LNCAP (cell line): ENCODE results near the gene MTTP.

Source experiments
- TF ChIP-seq, protein P1 (sequence below): fragments of 450-650 bp; IDR thresholded peaks from 2 replicates; pipeline ENCODE4 v1.5.1; 2017; ENCODE audit warnings: mild to moderate bottlenecking

MTTP gene

GRCh38 chr4:99630857-99631360 is 56.3 kb downstream of the MTTP start:
- TF ChIP-seq, protein P1, sequence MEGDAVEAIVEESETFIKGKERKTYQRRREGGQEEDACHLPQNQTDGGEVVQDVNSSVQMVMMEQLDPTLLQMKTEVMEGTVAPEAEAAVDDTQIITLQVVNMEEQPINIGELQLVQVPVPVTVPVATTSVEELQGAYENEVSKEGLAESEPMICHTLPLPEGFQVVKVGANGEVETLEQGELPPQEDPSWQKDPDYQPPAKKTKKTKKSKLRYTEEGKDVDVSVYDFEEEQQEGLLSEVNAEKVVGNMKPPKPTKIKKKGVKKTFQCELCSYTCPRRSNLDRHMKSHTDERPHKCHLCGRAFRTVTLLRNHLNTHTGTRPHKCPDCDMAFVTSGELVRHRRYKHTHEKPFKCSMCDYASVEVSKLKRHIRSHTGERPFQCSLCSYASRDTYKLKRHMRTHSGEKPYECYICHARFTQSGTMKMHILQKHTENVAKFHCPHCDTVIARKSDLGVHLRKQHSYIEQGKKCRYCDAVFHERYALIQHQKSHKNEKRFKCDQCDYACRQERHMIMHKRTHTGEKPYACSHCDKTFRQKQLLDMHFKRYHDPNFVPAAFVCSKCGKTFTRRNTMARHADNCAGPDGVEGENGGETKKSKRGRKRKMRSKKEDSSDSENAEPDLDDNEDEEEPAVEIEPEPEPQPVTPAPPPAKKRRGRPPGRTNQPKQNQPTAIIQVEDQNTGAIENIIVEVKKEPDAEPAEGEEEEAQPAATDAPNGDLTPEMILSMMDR, result no peak

GRCh38 chr4:99633772-99634171 is 59.1 kb downstream of the MTTP start:
- TF ChIP-seq, protein P1, result no peak

- TF ChIP-seq, protein P1, result no peak
Observed at GRCh38 chr4:99634742-99635360, 60.2 kb downstream of the MTTP start.

DNA sequence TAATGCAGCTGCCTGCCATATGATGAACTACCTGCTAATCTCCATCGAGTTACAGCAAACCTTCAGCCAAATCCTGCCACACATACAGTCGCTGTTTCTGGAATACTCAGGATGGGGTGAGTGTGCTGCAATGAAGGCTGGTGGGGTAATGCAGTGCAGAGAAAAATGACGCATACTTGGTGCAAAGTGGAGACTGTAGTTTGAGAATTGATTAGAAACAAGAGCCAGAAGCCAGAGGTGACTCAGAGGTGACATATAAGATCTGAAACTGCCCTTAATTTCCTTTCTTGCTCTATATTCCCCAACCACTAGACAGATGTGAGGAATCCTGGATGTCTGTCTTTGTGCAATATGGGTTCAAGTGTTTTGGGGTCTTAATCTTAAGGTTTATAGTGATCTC is 61.0 kb downstream of the MTTP start:
- TF ChIP-seq, protein P1, result no peak

DNA sequence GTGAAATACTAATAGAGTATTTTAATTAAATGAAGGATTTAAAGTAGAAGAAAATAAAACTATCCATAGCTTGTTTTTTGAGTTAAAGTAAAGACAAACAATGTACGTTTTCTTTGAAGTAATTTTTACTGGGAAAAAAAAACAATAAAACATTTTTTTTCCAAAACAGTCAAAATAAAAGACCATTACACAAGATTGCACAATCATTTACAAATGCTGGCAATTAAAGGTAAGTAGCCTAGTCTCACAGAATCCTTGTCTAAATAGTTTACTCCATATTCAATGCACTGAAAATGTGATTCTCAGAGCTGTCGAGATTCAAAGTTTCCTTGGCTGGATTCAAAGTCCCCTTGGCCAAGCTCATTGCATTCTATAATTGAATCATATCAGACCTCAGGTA is 61.8 kb downstream of the MTTP start:
- TF ChIP-seq, protein P1, result no peak

DNA sequence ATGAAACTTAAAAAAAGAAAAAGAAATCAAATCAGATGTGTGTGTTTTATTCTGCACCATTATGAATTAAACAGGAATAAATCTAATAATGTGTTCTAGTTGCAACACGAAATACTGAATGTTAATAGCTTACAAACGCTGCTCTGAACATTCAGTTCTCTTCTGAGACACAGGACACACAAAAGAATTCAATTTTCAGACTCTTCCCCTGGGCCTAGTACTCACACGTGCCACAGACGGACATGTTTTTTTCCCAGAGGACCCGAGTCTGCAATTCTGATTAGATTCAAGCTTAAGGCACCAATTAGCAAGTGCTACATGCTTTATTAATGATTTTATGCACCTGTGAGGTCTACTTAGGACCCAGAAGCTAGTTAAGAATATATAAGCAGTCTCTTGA is 62.5 kb downstream of the MTTP start:
- TF ChIP-seq, protein P1, result no peak

GRCh38 chr4:99640676-99641075 is 66.1 kb downstream of the MTTP start:
- TF ChIP-seq, protein P1, result no peak
